PFSK-1 (cell line): ENCODE results near the gene CLEC16A.

Source experiments
- FOXP2 ChIP-seq: optimal IDR thresholded peaks from 2 replicates; pipeline ENCODE3; 2011; ENCODE audit warnings: borderline replicate concordance, control low read depth, inconsistent platforms; ENCODE audit not compliant: insufficient read depth; ENCODE audit errors: extremely low read length, extremely low read depth
- POLR2AphosphoS5 ChIP-seq: IDR thresholded peaks from 2 replicates; pipeline ENCODE4 v1.6.1; 2012; ENCODE audit warnings: low read depth, mild to moderate bottlenecking, control low read depth, low read length, moderate library complexity
- SIN3A ChIP-seq: IDR thresholded peaks from 2 replicates; pipeline ENCODE4 v1.6.1; 2012; ENCODE audit warnings: mild to moderate bottlenecking, low read length, moderate library complexity, borderline replicate concordance; ENCODE audit not compliant: insufficient read depth
- TAF1 ChIP-seq: IDR thresholded peaks from 2 replicates; pipeline ENCODE4 v1.6.1; 2012; ENCODE audit warnings: low read length, control low read depth, borderline replicate concordance; ENCODE audit not compliant: insufficient read depth
- TF ChIP-seq, protein P1 (sequence below), 2 experiments: IDR thresholded peaks; 2 replicates each; pipeline versions ENCODE4 v1.6.1 to v1.8.0; 2011 to 2012; ENCODE audit warnings: low read depth in 2 of 2, low read length in 2 of 2, control low read depth in 1 of 2, inconsistent platforms in 1 of 2, mild to moderate bottlenecking in 1 of 2, moderate library complexity in 1 of 2; ENCODE audit not compliant: insufficient read depth in 1 of 2

Gene CLEC16A

DNA sequence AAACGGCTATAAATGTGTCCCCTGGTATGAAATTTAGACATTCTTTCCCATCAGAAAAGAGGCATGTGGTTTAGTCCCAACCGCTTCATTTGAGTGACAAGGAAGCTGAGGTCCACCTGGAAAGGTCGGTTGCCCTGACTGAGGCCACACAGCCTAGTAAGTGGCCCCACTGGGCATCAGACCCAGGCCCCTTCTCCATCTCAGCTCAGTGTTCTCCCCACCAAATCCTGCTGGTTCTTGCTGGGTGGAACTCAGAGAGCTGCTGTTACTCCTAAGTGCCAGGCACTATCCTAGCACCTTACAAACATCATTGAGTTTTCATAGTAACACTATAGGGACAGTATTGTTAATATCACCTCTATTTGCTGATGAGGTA is 158.1 kb downstream of the CLEC16A start:
- TF ChIP-seq SIN3A = no peak
- TF ChIP-seq, protein P1, sequence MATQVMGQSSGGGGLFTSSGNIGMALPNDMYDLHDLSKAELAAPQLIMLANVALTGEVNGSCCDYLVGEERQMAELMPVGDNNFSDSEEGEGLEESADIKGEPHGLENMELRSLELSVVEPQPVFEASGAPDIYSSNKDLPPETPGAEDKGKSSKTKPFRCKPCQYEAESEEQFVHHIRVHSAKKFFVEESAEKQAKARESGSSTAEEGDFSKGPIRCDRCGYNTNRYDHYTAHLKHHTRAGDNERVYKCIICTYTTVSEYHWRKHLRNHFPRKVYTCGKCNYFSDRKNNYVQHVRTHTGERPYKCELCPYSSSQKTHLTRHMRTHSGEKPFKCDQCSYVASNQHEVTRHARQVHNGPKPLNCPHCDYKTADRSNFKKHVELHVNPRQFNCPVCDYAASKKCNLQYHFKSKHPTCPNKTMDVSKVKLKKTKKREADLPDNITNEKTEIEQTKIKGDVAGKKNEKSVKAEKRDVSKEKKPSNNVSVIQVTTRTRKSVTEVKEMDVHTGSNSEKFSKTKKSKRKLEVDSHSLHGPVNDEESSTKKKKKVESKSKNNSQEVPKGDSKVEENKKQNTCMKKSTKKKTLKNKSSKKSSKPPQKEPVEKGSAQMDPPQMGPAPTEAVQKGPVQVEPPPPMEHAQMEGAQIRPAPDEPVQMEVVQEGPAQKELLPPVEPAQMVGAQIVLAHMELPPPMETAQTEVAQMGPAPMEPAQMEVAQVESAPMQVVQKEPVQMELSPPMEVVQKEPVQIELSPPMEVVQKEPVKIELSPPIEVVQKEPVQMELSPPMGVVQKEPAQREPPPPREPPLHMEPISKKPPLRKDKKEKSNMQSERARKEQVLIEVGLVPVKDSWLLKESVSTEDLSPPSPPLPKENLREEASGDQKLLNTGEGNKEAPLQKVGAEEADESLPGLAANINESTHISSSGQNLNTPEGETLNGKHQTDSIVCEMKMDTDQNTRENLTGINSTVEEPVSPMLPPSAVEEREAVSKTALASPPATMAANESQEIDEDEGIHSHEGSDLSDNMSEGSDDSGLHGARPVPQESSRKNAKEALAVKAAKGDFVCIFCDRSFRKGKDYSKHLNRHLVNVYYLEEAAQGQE (IDR thresholded peaks at IDR 0.05; ENCODE audit: insufficient read depth in 1 of 2, low read depth in 2 of 2, low read length in 2 of 2) = no peak
- no peak for TF ChIP-seq POLR2AphosphoS5
- no peak for TF ChIP-seq FOXP2
- TF ChIP-seq TAF1 = no peak

DNA sequence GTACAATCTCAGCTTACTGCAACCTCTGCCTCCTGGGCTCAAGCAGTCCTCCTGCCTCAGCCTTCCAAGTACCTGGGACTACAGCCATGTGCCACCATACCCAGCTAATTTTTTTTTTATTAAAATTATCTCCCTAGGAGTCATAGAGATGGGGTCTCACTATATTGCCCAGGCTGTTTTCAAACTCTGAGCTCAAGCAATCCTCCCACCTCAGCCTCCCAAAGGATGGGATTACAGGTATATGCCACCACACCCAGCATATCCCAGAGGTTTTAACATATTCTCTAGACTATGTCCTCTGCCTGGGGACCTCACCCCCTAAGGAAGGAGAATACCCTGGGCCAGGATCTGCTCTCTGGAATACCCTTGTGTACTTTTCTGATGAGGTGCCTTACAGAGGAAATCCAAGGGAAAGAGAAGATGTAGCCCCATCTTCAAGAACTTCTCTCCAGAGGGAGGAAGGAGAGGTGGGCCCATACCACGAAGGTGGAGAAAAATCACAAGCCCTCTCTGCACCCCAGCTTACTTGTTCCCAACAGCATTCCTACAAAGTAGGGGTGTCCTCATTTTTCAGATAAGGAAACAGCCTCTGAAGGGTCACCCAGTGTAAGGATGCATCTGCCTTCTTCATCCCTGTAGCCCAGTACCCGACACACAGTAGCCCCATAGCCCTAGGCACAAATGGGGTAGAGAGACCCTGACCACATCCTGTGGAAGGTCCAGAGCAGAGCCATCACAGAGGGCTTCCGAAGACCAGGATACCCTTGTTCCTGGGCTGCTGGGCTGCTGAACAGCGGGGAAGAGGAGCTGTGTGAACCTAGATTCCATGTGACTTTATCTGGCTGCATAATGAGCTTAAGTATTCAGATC is 160.0 kb downstream of the CLEC16A start:
- TF ChIP-seq POLR2AphosphoS5 (no peak), SIN3A (no peak), TAF1 (no peak), FOXP2 (no peak)
- TF ChIP-seq, protein P1 (IDR thresholded peaks at IDR 0.05; ENCODE audit: insufficient read depth in 1 of 2, low read depth in 2 of 2, low read length in 2 of 2) = no peak

DNA sequence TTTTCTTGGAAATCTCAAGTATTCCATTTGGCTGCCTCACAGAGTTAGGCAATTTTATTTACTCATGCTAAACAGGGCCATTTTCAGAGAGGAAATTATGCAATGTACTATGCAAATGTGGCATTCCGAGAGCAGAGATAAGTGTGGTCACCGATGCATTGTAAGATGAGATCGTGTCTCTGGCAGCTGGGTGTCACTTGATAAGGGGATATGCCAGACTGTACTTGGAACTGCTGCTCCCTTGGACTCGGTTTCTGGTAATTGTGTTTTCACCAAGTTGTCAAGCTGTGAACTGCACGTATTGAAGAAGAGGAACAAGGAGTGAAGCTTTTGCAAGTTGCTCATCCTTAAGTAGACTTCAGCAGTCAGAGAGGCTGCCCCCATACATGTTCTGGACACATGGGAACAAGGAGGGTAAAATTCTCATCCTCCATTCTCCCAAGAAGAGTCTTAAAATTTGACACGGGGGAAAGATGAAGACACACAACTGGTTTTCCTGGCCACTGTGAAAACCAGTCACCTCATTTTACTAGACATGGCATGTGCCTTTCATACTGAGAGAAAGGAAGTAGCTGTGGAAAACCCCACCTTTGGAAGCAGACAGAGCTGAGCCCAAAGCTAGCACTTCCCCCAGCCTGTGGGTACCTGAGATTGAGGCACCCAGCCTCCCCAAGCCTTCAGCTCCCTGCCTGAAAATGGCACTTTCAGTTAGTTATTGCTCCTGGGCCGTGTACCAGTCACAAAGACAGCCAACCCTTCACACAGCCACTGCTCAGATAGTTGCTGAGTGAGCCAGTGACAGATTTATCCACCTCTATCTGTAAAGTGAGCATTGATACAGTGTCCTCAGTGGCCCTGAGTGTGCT is 160.9 kb downstream of the CLEC16A start:
- TF ChIP-seq SIN3A (no peak), FOXP2 (no peak), TAF1 (no peak), POLR2AphosphoS5 (no peak)
- TF ChIP-seq, protein P1 (IDR thresholded peaks at IDR 0.05; ENCODE audit: insufficient read depth in 1 of 2, low read depth in 2 of 2, low read length in 2 of 2) = no peak

DNA sequence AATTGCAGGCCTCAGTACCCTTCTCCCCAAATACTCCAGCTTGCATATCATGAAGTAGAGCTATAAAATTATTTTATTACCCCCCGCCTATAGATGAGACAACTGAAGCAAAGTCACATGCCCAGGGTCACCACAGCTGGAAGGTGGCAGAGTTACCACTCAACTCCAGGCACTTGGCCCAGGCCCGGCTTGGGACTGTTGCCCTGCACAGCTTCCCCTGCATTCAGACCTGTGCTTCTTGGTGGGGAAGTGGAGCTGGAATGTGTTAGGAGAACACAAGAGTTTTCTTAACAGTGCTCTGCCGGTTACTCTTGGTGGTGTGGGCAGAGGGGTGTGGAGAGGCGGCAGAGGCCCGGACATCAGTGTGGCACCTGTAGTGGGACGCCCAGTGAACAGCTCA is 162.4 kb downstream of the CLEC16A start:
- TF ChIP-seq SIN3A = no peak
- TF ChIP-seq FOXP2 = no peak
- TF ChIP-seq TAF1 = no peak
- TF ChIP-seq POLR2AphosphoS5 = no peak
- TF ChIP-seq, protein P1 (IDR thresholded peaks at IDR 0.05; ENCODE audit: insufficient read depth in 1 of 2, low read depth in 2 of 2, low read length in 2 of 2) = no peak
